ENCODE measurements around the gene MAP4K1. TPM values are rescaled to one million over a fixed set of nuclear protein-coding genes. Genes with fewer than 3 reads are reported as not detected.

Gene MAP4K1
- polyA plus RNA-seq, 3 donors = 19.8 to 41.3 (median 22.4) TPM

DNA sequence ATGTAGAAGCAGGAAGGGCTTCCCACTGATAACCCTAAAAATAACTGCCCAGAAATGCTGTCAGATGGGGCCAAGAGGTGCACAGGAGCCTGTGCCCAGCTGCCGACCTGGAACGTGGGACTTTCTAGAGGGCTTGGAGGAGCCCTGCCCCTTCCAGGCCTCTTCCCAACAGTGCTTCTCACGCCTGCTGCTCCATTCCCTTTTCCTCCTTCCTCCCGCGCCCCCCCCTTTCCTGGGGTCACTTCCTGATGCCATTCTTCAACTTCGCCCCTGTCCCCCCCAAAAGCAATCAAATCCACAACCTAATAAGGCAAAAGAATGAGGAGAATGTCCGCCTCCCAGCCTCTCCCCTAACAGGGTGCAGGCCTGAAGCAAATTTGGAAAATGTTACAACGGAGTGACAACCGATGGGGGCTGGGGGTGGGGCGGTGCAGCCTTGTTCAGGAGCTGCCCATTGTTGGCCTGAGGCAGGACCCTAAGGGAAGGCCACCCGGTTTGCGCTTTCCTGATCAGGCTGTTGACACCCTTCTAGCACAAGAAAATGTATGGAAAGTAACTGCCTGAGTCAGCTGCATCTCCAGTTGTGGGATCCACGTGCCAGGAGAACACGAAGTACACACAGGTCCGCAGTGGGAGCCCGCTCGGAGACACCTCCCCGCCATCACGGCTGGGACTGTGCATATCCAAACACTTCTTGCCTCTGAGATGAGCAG is 48.4 kb upstream of the MAP4K1 start:
- H4K20me1 ChIP-seq (ENCODE audit: insufficient read depth, low read length) = peaks cover 99% of the 10 kb centered on the region
- peak overlapping the region in 1 of 2 donors; percentile 81 for H3K27ac ChIP-seq (ENCODE audit: low read depth in 1 of 2, low read length in 2 of 2)
- Mint-ChIP-seq H3K4me3 (no peak overlapping the region), H3K27ac (peak overlapping the region in 6 of 7 donors; percentile 60 to 94 (median 89)), H3K36me3 (peaks cover 11 to 25% of the 10 kb centered on the region in 2 donors), H3K9me3 (no peaks in the 10 kb centered on the region), H3K4me1 (peaks cover 95% of the 10 kb centered on the region), H3K27me3 (ENCODE audit: low read depth in 3 of 3) (no peaks in the 10 kb centered on the region)
- H3K4me1 ChIP-seq (ENCODE audit: control insufficient read depth in 1 of 2, insufficient read depth in 2 of 2, low read length in 2 of 2) = peaks cover 85 to 92% of the 10 kb centered on the region in 2 donors
- no peak overlapping the region for H2AFZ ChIP-seq (ENCODE audit: insufficient read depth, low read depth, low read length, poor library complexity, severe bottlenecking)
- peaks cover 0 to 2% of the 10 kb centered on the region in 2 donors for H3K36me3 ChIP-seq (replicated peaks in 1 of 2; ENCODE audit: control insufficient read depth in 1 of 2, insufficient read depth in 2 of 2, low read length in 2 of 2)
- intact Hi-C loops (cut with micrococcal nuclease) = no loop called here
- H3K27me3 ChIP-seq (ENCODE audit: control insufficient read depth in 2 of 2, insufficient read depth in 2 of 2, low read length in 2 of 2) = no peaks in the 10 kb centered on the region
- peaks cover 100% of the 10 kb centered on the region for H3K79me2 ChIP-seq (ENCODE audit: insufficient read depth, low read length)
- no peak overlapping the region for H3K9ac ChIP-seq (ENCODE audit: insufficient read depth, low read length, poor library complexity, severe bottlenecking)
- WGBS (ENCODE audit: insufficient coverage) = 70% methylated on average over 12 of the region's 19 CpGs
- DNase-seq = no peak
- no peak overlapping the region for H3K4me3 ChIP-seq (replicated peaks in 1 of 3; ENCODE audit: low read depth in 2 of 3, low read length in 3 of 3)
- TF ChIP-seq, protein P1, sequence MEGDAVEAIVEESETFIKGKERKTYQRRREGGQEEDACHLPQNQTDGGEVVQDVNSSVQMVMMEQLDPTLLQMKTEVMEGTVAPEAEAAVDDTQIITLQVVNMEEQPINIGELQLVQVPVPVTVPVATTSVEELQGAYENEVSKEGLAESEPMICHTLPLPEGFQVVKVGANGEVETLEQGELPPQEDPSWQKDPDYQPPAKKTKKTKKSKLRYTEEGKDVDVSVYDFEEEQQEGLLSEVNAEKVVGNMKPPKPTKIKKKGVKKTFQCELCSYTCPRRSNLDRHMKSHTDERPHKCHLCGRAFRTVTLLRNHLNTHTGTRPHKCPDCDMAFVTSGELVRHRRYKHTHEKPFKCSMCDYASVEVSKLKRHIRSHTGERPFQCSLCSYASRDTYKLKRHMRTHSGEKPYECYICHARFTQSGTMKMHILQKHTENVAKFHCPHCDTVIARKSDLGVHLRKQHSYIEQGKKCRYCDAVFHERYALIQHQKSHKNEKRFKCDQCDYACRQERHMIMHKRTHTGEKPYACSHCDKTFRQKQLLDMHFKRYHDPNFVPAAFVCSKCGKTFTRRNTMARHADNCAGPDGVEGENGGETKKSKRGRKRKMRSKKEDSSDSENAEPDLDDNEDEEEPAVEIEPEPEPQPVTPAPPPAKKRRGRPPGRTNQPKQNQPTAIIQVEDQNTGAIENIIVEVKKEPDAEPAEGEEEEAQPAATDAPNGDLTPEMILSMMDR (IDR thresholded peaks at IDR 0.05) = no peak
- H3K4me2 ChIP-seq (replicated peaks; ENCODE audit: extremely low read depth, low read length, poor library complexity, severe bottlenecking) = no peak overlapping the region
- H3K9me3 ChIP-seq (replicated peaks in 1 of 2; ENCODE audit: control insufficient read depth in 1 of 2, insufficient read depth in 1 of 2, low read length in 2 of 2) = no peaks in the 10 kb centered on the region

DNA sequence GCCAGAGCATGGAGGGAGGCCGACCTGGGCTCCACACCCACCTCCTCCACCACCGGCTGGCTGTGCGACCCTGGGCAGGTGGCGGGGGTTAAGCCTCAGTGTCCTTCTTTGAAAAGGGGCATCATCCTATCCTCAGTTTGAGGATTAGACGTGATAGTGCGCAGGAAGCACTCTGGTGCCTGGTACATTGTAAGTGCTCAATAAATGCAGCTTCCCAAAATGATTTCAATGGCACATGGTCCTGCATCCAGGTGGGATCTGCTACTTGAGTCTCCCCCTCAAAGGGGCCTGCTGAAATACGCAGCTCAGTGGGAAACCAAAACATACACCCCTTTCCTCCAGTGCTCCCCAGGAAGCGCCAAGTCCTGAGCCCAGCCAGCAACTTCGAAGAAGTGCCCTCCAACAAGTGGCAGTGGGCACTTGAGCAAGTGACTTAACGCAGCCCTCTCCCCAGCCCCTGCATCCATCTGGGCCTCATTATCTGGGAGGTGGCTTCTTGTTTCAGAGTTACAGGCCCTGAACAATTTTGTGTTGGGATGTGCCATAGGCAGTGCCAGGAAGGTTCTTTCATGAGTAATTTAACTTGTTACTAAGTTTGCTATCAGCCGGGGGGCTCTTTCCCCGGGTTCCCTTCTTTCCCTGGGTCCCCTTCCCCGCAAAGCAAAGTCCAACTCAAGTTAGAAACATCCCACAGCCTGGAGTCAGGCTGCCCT is 47.6 kb upstream of the MAP4K1 start:
- Histone ChIP-seq H3K79me2 (ENCODE audit: insufficient read depth, low read length) (peaks cover 100% of the 10 kb centered on the region), H3K9ac (ENCODE audit: insufficient read depth, low read length, poor library complexity, severe bottlenecking) (no peak overlapping the region), H3K4me3 (replicated peaks in 1 of 3; ENCODE audit: low read depth in 2 of 3, low read length in 3 of 3) (no peak overlapping the region), H3K4me2 (replicated peaks; ENCODE audit: extremely low read depth, low read length, poor library complexity, severe bottlenecking) (peak overlapping the region; percentile 39), H3K27me3 (ENCODE audit: control insufficient read depth in 2 of 2, insufficient read depth in 2 of 2, low read length in 2 of 2) (no peaks in the 10 kb centered on the region), H2AFZ (ENCODE audit: insufficient read depth, low read depth, low read length, poor library complexity, severe bottlenecking) (no peak overlapping the region), H3K27ac (ENCODE audit: low read depth in 1 of 2, low read length in 2 of 2) (peak overlapping the region; percentile 68 to 81), H3K36me3 (replicated peaks in 1 of 2; ENCODE audit: control insufficient read depth in 1 of 2, insufficient read depth in 2 of 2, low read length in 2 of 2) (peaks cover 0 to 10% of the 10 kb centered on the region in 2 donors), H4K20me1 (ENCODE audit: insufficient read depth, low read length) (peaks cover 98% of the 10 kb centered on the region), H3K4me1 (ENCODE audit: control insufficient read depth in 1 of 2, insufficient read depth in 2 of 2, low read length in 2 of 2) (peaks cover 85 to 94% of the 10 kb centered on the region in 2 donors), H3K9me3 (replicated peaks in 1 of 2; ENCODE audit: control insufficient read depth in 1 of 2, insufficient read depth in 1 of 2, low read length in 2 of 2) (no peaks in the 10 kb centered on the region)
- TF ChIP-seq, protein P1 (IDR thresholded peaks at IDR 0.05) = no peak
- peaks cover 93% of the 10 kb centered on the region for H3K4me1 Mint-ChIP-seq
- H3K9me3 Mint-ChIP-seq = no peaks in the 10 kb centered on the region
- no peak overlapping the region for H3K4me3 Mint-ChIP-seq
- DNase-seq = no peak
- peaks cover 15 to 32% of the 10 kb centered on the region in 2 donors for H3K36me3 Mint-ChIP-seq
- 69% methylated on average over 8 of the region's 13 CpGs for WGBS (ENCODE audit: insufficient coverage)
- intact Hi-C loops (cut with micrococcal nuclease) = no loop called here
- peak overlapping the region in 6 of 7 donors; percentile 56 to 94 (median 88) for H3K27ac Mint-ChIP-seq
- no peaks in the 10 kb centered on the region for H3K27me3 Mint-ChIP-seq (ENCODE audit: low read depth in 3 of 3)

Data from CD14-positive monocyte (primary cell).